GM21576 (cell line): ENCODE data around the gene FAM149A.

Source experiments
- ATAC-seq: cut with Tn5 transposase; IDR thresholded peaks from one replicate; pipeline ENCODE4 v1.9.1; 2021; ENCODE audit warnings: mild to moderate bottlenecking, moderate library complexity; ENCODE audit not compliant: unreplicated experiment

Gene FAM149A

DNA sequence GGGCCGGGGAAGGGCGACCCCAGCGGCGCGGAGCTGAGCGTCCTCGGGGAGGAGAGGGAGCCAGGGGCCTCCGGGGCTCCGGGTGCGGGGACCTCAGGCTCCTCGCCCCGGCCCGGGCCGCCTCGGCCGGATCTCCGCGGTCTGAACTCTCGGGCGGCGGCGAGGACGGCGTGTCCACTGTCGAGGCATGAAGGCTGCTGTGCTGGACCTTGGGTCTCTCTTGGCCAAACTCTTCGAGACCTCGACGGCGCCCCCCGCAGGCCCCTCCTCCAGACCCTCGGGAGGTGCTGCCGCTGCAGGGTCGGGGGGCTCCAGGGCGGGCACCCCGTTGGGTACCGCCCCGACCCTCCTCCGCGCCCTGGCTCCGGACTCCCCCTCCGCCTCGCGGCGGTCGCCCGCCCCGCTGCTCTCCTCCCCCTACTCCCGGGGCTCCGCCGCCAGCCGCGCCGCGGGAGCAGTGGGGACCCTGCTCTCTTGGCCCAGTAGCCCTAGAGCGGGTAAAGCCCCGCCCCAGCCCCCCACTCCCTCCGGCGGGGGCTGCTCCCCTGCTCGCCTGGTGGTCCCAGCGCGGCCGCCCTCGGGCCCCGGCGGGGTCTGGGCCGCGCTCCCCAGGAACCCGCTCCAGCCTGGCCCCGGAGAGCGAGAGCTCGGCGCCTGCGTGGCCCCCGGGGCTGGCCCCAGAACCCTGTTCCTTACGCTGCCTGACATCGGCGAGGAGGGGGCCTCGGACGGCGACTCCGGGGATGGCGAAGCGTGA is 564 bp downstream of the FAM149A start:
- peak; percentile 43 for ATAC-seq

DNA sequence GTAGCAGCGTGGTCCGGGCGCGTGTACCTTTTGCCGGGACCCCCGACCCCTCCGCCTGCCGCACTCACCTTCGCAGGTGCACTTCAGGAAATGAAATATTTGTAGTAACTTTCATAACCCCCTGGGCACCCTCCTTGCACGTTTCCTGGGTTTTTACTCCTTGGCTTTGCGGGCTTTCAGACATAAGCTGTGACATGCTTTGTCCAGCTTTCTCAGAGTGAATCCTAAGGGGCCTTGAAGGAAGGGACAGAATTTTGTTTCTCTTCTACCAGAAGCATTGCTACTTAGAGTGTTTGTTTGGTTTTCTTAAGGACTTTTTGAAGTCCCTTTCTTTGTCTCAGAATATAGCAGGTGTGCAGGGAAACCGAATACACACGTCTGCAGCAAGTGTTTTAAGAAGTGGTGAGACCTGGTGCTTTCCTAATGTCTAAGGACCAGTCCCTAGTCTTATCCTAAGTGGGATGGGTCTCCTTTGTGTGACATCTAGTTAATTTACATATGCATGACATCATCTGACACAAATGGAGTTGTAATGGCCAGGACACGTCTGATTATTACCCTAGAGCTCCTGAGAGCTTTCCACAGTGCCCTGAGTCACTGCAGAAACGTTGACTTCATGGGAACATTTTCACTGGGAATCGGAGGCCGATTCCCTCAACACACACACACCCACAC is 1.3 kb downstream of the FAM149A start:
- ATAC-seq: peak; percentile 31

- no peak for ATAC-seq
These were observed 3.4 kb downstream of the FAM149A start for GRCh38 chr4:186107947-186108346.

- no peak for ATAC-seq
These were observed 3.9 kb downstream of the FAM149A start for GRCh38 chr4:186108391-186108790.

- ATAC-seq: no peak
These were observed 4.7 kb downstream of the FAM149A start for GRCh38 chr4:186109245-186109644.

- ATAC-seq: no peak
These were observed 12.2 kb downstream of the FAM149A start for GRCh38 chr4:186116697-186117096.

DNA sequence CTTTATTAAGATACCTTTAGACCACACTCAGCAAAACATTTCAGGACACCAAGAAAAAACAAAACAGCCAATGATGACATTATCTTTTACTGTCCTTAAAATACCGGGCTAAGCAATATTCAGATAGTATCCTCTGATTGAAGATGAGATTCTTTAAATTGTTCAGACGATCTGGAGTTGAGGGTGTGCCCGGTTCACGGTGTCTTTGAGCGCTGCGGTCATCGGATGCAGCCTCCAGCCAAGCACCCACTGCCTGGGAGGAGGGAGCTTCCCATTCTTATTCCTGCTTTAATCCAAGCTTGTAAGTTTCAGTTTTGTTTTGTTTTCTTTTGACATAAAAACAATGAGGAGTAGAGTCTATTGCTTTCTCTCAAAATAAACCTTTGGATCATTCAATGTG is 14.1 kb downstream of the FAM149A start:
- ATAC-seq: no peak

DNA sequence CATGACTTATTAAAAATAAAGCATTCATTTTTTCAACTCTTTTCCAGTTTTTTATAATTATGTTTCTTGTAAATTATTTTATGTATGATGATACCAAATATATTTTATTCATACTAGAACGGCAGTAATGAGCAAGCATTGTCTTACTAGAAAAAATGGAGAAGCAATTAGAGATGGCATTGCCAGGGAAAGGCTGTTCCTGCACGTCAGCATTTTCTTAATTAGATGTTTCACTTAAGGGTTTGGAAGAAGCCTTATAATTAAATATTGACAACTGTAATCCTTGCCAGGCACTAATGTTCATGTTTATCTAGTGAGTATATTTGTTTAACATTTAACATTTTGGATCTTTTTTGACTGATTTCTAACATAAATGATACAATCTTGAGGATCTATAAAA is 16.6 kb downstream of the FAM149A start:
- ATAC-seq: no peak

- no peak for ATAC-seq
These were observed 24.3 kb downstream of the FAM149A start for GRCh38 chr4:186128842-186129241.

GRCh38 chr4:186131935-186132334 is 27.4 kb downstream of the FAM149A start:
- no peak for ATAC-seq

DNA sequence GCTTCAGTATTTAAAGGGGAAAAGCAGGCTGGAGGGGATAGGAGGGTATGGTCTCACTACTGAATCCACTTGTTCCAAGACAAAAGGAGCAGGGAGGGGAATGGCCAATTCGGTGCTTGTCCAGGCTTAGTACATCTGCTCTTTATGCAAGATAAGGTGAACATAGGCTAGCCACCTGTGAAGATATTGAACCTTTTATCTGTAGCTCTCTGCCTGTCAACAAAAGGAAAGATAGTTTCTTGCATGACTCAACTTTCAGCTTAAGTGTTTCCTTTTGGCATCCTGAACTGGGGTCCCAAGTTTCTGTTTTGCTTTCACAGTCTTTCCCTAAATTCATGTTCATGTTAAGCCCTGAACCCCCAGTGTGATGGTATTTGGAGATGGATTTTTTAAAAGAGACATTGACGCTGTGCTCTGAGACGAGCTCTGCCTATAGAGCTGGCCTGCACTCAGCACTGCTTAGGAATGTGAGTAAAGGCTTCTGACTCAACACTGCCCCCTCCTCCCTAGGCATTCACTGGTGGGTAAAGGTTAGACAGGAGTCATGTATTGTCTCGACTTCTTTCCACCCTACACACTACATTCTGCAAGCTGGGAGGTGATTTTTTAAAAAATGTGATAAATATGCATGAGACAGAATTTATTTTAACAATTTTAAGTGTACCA is 28.2 kb downstream of the FAM149A start:
- peak; percentile 43 for ATAC-seq

GRCh38 chr4:186134257-186134656 is 29.8 kb downstream of the FAM149A start:
- ATAC-seq: peak; percentile 98

GRCh38 chr4:186134861-186135260 is 30.4 kb downstream of the FAM149A start:
- no peak for ATAC-seq

GRCh38 chr4:186137196-186137794 is 32.8 kb downstream of the FAM149A start:
- peak; percentile 27 for ATAC-seq

- peak; percentile 38 for ATAC-seq
These were observed 39.9 kb downstream of the FAM149A start for GRCh38 chr4:186144198-186144945.

DNA sequence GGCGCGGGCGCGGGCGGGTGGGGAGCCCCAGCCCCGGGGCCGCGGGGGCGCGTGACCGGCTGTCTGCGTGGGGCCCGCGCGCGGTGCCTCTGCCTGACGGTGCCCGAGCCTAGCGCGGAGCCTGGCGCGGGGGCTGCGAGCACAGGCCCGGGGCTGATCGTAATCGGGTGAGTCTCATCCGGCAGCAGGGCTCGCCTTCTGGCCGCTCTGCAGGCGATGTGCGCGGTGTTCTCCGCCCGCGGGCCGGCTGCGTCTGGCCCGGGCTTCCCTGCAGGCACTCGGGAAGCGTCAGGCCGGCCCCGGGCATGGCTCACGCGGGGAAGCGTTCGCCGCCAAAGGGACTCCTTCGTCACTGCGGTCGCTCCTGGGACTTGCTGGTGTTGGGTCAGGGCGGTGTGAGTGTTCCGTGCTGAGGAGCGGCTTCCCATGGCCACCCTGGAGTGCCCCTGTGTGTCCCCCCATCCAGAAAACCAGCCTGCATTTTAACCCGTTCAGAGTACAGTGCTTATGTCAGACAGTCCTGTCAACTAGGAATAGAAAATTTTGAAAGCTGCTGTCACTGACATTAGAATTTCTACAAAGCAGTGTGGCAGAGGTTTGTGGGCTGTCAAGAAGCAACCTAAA is 40.6 kb downstream of the FAM149A start:
- ATAC-seq: peak; percentile 35

- ATAC-seq: no peak
These were observed 42.0 kb downstream of the FAM149A start for GRCh38 chr4:186146458-186146857.

GRCh38 chr4:186148336-186148975 is 44.0 kb downstream of the FAM149A start:
- no peak for ATAC-seq

- ATAC-seq: no peak
These were observed 45.4 kb downstream of the FAM149A start for GRCh38 chr4:186149872-186150271.

- ATAC-seq: peak; percentile 43
These were observed 46.4 kb downstream of the FAM149A start for GRCh38 chr4:186150926-186151325.
